ENCODE results near the gene DYSF.

DNA sequence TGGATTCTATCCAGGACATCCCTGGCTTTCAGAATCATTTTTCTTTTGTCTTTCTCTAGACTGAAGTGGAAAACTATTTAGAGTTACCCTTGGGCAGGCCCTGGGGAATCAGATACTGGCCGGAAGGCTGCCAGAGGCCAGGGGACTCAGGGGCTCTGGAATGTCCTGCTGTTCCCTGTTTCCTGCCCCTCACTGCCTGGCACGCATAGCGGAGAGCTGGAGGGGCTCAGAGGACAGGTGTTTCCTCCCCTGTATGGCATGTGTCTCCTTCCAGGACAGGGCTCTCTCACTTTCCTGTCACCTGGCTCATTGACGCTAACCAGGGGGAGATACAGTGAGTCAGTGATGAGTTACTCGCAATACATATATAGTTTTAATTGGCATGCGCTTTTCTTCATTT lies 38.8 kb downstream of the DYSF start:
- TF ChIP-seq POLR2A (IDR thresholded peaks at IDR 0.05) (no peak), CTCF (IDR thresholded peaks at IDR 0.05) (no peak), POLR2AphosphoS5 (IDR thresholded peaks at IDR 0.05) (no peak)
